T-helper 2 cell (primary cell): Measurements from ENCODE around the gene ADGRB3.
"Not testable (repeated sequence)": the region's sequence is repeated elsewhere in the genome, so short reads cannot be mapped to it uniquely, and the experiment has no call there.

Experiments used
- DNase-seq, 5 experiments: peaks; one replicate each; pipeline versions ENCODE4 v3.0.0 to v3.0.0-alpha.2; 2012 to 2022

Gene ADGRB3

GRCh38 chr6:69064226-69064625 is 429.1 kb downstream of the ADGRB3 start:
- DNase-seq = no peak

- no peak for DNase-seq
Measured at GRCh38 chr6:69069881-69070280, 434.8 kb downstream of the ADGRB3 start.

DNA sequence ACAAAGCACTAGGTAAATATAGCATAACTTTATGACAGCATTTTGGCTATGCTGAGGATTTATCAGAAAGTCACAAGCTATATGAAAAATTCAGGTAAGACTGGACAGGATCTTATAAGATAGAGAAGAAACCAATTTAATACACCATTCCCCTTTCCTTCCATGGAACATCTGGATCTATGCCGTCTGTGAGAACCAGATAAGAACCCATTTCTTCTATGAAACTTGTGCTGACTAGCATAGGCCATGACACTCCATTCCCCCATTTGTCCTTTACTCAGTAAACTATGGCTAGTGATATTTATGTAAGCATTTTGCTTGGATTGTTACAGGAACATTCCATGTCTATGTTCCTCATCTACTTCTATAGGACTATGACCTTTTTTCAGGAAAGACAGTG is 437.7 kb downstream of the ADGRB3 start:
- no peak for DNase-seq

- DNase-seq = no peak
Measured at GRCh38 chr6:69084746-69085335, 449.8 kb downstream of the ADGRB3 start.

- DNase-seq = no peak
Measured at GRCh38 chr6:69086689-69087088, 451.6 kb downstream of the ADGRB3 start.

DNA sequence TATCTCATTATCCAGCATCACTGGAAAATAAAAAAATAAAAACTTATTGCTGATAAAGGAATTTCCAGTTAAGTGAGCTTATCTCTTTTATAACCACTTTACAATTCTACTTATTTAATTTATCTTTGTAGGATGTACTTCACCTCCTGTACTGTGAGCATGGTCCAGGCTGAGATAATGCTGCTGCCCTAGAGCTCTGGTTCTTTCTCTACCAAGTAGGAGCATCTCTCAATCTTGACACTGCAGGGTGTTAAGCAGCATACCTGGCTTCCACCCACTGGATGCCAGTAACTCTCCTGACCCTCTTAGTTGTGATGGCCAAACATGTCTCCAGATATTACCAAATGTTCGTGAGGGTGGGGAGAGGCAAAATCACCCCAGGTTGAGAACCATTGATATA is 454.5 kb downstream of the ADGRB3 start:
- no peak for DNase-seq

DNA sequence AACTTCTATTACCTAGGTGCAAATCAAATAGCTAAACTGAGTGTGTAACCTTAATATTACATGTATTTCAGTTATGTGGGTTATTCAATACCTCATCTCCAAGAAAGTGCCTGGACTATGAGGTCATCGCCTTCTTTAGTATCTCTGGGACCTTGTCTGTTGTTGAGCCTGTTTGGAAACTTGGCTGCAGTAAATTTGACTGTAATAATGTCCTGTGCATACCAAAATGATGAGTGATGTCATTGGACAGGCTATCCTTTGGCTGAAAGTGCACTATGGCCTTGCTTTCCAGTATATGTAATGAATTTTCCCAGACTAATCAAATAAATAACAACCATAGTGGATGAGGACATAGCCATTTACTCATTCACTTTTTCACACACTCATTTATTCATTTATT is 455.1 kb downstream of the ADGRB3 start:
- no peak for DNase-seq

DNA sequence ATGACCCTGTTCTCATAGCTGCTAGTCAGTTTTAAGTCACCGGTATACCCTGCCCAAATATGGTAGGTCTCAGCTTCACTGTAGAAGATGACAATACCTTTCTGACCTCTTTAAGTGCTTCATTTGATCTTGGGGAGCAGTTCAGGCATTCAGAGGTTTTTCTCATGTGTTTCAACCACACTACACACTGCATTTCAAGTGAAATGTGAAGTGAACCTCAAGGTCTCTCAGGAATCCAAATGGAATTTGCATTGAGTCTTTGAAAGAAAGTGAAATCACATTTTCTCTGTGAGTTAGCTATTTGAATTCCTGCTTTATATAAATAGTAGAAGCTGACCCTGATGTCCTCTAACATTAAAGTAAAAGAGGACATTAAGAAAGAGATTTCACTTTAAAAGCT is 461.6 kb downstream of the ADGRB3 start:
- no peak for DNase-seq

DNA sequence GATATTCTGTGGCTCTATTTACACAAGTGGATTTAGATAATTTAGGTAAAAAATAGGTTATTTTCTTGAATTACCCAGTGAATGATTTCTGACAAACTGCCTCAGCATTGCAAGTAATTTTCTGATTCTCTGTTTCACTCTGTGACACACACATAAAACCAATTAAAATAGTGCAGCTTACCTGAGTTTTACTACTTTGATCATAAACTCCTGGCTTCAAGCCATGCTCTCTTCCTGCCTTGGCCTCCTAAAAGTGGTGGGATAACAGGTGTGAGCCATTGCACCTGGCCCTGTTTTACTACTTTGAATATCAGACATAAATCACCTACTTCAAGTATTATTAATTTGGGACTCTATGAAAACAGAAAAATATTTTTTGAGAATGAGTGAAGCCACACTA is 462.9 kb downstream of the ADGRB3 start:
- DNase-seq = no peak

- no peak for DNase-seq
Measured at GRCh38 chr6:69098910-69099309, 463.8 kb downstream of the ADGRB3 start.

- DNase-seq = no peak
Measured at GRCh38 chr6:69100772-69101171, 465.7 kb downstream of the ADGRB3 start.

DNA sequence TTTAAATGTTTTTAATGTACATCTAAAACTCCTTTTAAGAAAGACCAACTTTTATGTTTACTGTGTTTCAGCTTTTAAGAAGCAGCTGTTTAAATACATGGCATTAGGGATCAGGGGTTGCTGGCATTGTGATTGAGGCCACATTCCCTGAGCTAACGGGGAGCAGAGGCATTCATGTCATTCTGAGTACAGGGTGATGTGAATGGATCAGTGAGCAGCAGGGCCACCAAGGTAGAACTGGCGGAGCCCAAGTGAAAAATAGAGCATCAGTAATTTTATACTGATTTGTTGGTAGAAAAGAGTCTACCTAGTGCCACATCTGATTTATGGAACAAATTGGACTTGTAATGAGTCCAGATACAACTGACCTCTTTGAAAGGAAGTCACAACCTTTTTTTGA is 467.3 kb downstream of the ADGRB3 start:
- DNase-seq = no peak

GRCh38 chr6:69105288-69105687 is 470.2 kb downstream of the ADGRB3 start:
- no peak for DNase-seq

DNA sequence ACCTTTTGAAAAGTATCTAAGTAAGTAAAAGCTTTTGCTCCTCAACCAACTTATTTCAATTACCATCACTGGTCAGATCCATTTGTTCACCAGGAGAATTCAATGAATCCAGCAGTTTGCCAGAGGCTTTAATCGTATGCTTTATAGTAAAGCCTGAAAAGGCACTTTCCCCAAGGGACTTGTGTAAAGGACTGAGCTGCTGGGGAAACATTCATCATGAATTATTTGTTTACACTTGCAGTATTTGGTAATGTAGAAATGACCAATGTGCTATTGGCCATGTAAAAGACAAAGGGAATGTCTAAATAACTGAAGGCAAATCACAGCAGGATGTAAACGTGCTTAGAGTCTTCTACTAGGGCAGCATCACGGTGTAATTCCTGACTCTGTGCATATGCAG is 471.4 kb downstream of the ADGRB3 start:
- no peak for DNase-seq

- DNase-seq = no peak
Measured at GRCh38 chr6:69111301-69111700, 476.2 kb downstream of the ADGRB3 start.

GRCh38 chr6:69116658-69117057 is 481.6 kb downstream of the ADGRB3 start:
- DNase-seq = no peak

GRCh38 chr6:69121461-69122406 is 486.7 kb downstream of the ADGRB3 start:
- not testable (repeated sequence) for DNase-seq

DNA sequence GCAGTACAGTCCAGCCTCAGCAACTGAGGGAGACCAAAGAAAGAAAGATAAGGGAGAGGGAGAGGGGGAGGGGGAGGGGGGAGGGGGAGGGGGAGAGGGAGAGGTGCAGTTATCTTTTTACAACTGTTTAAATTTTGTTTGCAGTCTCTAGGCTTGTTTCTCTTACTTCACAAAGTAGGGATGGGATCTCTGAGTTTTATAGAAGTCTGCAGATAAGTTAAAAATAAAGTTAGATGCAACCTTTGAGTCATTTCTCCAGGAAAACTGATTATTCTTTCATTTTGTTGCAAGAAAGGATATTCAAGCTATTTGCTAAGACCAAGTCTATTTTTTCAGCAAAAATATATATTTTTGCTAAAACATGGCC is 487.3 kb downstream of the ADGRB3 start:
- no peak for DNase-seq

DNA sequence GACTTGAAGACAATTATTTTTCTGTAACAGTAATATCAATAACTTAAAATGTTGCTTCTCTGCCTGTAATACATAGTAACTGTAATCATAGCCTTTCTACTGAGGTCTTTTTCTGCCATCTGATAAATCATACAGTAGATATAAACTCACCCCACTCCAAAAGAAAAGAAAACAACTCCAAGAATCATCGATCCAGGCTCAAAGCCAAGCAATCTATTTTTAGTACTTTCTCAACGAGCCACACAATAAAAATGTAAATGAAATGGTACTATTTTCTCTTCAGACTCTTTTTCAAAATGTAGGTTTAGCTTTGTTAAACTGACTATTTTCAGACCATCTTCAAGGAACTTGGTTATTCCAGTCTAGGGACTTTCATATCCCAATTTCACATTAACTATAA is 493.3 kb downstream of the ADGRB3 start:
- no peak for DNase-seq

DNA sequence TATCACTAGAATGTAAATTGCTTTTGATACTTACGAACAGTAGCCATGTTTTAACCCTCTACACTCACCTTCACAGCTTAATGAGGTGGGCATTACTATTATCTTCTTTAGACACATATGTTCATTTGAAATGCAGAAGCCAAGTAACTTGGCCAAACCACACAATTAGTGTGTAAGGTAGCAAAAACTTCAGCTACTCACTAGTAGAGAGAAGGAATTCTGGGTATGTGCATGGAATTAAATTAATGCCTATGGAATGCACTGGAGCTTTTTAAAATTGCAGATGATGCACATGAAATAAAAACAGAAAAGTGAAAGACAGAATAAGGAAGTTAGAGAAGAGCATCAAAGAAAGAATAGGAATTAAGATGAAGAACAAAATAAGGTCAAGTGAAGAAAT is 494.0 kb downstream of the ADGRB3 start:
- no peak for DNase-seq

GRCh38 chr6:69135927-69136326 is 500.8 kb downstream of the ADGRB3 start:
- DNase-seq = no peak

DNA sequence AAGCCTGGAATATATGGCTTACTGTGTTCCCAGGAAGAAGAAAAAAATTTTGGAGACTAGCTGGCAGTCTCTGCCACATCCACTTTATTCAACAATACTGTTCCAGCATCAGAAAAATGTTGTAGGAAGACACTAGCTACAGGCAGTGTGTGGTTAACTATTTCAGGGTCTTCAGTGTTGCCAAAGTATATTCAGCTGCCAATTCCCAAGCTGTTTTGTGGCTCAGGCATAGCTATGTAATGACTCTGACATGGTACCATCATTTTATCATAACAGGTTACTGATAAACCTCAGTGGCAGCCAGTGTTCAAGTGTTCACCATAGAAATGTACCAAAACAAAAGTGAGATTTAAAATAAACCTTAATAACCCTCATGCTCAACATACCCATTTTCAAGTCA is 503.1 kb downstream of the ADGRB3 start:
- no peak for DNase-seq

GRCh38 chr6:69138893-69139494 is 503.9 kb downstream of the ADGRB3 start:
- DNase-seq = no peak

DNA sequence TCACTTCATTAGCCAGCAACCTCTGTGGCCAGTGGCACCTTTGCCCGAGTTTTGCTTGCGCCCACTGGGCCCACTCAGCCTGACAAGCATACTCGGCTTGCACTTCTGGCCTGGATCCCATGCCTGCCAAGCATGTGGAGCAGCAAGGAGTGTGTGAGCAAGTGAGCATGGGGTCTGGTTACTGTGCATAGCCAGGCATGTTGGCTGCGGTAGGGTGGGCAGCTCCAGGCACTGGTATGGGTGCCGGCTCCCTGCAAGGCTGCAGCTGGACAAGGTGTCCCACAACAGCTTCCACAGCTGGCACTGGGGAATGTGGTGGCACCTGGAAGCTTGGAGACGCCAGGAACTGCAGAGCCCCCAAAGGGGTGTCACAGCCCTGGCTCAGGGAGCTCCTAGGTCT is 510.0 kb downstream of the ADGRB3 start:
- no peak for DNase-seq
